ENCODE data around the gene SUSD4.
"Not testable (repeated sequence)": the region's sequence is repeated elsewhere in the genome, so short reads cannot be mapped to it uniquely, and the experiment has no call there.

Gene SUSD4

GRCh38 chr1:223288826-223289225, 75.2 kb downstream of the SUSD4 start:
- DNase-seq, result no peak

- DNase-seq, result no peak
Measured at GRCh38 chr1:223285452-223285851, 78.5 kb downstream of the SUSD4 start.

DNA sequence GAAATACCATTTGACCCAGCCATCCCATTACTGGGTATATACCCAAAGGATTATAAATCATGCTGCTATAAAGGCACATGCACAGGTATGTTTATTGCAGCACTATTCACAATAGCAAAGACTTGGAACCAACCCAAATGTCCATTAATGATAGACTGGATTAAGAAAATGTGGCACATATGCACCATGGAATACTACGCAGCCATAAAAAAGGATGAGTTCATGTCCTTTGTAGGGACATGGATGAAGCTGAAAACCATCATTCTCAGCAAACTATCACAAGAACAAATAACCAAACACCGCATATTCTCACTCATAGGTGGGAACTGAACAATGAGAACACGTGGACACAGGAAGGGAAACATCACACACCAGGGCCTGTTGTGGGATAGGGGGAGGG, 80.3 kb downstream of the SUSD4 start:
- not testable (repeated sequence) for DNase-seq

- not testable (repeated sequence) for DNase-seq
Measured at GRCh38 chr1:223278311-223278710, 85.7 kb downstream of the SUSD4 start.

DNA sequence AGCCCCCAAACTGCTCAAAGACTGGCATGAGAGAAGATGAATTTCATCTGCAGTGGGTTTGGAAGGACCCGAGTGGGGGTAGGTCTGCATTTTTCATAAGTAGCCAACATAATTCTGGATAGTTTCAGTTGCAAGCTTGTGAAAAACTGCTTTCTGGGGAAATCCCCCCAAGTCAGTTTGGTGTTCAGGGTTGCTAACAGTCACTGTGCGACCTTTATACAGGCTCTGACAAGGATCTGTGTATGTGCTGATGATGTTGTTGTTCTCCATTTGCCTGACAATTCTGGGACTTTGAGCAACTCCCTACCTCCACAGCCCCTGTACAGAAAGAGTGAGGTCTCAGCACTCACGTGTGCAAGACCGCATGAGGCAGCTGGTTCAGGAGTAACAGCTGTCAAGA, 87.9 kb downstream of the SUSD4 start:
- peak in 1 of 5 experiments; percentile 62 for DNase-seq

GRCh38 chr1:223273511-223273910, 90.5 kb downstream of the SUSD4 start:
- no peak for DNase-seq

GRCh38 chr1:223271085-223271781, 92.7 kb downstream of the SUSD4 start:
- no peak for DNase-seq

- DNase-seq, result no peak
Measured at GRCh38 chr1:223270155-223270554, 93.8 kb downstream of the SUSD4 start.

- DNase-seq, result no peak
Measured at GRCh38 chr1:223269006-223269405, 95.0 kb downstream of the SUSD4 start.

DNA sequence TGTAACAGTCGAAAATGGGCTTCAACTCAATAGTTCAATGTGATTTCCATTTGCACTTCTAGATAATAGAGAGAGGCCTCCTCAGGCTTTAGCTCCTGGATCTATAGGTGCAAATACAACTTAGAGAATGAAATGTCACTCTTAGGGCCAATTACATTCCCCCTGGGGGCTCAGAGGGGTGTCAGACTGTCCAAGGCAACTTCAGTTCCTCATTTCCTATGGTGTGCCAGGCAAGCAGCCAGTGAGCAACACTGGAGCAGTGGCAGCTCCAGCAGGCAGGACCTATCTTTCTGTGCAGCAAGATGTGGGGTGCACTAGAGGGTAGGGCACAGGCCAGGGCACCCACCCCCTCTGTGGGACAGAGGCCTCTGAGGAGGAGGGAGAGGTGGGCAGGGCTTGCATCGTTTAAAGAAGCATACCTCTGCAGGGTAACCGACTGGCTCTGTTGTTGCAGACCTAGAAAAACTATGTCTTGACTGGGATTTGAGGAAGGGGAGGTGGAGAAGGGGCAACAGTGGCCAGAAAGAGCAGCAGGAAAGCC, 97.3 kb downstream of the SUSD4 start:
- DNase-seq, result no peak

GRCh38 chr1:223264983-223265908, 98.7 kb downstream of the SUSD4 start:
- no peak for DNase-seq

DNA sequence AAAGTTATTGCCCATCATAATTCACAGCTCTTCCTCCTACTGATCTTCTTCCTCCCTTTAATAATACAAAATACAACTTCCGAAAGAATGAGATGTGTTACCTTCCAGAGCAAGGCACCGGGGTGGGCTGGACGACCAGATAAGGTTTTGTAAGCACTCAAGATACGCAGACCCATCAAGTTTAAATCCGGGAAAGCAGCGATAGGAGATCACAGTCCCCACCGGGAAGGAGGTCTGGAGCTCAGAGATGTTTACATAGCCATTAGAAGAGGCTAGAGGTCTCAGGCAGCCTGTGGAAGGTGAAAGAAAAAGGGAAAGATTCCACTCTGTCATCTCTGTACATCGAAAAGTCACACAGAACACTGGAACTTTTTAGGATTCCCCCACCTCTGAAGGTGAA, 99.4 kb downstream of the SUSD4 start:
- DNase-seq, result no peak

DNA sequence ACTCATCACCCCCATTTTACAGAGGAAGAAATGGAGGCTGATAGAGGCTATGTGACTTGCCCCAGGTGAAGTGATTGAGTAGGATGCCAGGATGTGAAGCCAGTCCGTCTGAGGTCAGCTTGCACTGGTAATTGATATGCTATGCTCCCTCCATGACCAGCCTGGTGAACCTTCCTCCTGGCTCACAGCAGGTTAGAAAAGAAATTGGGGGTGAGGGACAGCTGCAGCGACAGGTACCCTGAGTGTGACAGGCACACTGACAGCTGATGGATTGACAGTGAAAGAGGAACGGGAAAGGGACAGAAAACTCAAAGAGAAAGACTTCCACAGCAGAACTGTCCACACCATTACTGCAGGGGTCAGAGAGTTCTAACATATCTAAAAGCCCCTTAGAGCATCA, 102.1 kb downstream of the SUSD4 start:
- no peak for DNase-seq

DNA sequence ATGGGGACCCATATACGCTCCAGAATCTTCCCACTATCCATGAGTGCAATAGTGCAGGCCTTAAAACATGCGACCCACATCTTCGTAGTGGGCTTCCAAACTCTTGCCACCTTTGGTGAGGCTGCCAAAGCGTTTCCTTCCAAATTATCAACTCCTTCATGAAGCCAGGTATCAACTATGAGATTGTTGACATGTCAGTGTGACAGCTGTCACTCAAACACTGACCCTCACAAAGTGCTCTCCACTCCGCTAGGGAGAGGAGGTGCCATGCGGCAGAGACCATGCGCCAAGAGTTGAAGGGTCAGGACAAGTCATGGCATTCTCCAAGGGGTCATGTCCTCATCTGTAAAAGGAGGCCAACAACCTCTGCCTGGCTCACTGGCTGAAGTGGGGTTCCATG, 103.3 kb downstream of the SUSD4 start:
- no peak for DNase-seq

- no peak for DNase-seq
Measured at GRCh38 chr1:223259462-223259861, 104.5 kb downstream of the SUSD4 start.

DNA sequence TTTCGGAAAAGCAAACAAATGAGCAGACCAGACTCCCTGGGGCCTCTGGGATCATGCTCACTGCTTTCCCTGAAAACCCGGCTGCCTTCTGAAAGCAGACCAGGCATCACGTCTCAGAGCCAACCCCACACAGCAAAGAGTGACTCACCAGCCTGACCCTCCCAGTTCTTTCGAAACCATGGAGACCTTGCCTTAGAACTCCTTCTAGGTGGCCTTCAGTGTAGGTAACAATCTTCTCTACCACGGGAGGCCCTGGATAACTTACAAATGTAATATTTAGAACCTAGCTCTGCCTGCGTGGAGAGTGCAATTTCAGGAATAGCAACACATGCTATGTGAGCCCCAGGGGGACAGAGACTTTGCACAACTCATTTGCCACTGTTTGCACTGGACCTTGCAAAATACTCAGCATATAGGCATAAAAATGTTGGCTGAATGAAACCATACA, 105.2 kb downstream of the SUSD4 start:
- no peak for DNase-seq

- DNase-seq, result no peak
Measured at GRCh38 chr1:223257856-223258550, 106.0 kb downstream of the SUSD4 start.

DNA sequence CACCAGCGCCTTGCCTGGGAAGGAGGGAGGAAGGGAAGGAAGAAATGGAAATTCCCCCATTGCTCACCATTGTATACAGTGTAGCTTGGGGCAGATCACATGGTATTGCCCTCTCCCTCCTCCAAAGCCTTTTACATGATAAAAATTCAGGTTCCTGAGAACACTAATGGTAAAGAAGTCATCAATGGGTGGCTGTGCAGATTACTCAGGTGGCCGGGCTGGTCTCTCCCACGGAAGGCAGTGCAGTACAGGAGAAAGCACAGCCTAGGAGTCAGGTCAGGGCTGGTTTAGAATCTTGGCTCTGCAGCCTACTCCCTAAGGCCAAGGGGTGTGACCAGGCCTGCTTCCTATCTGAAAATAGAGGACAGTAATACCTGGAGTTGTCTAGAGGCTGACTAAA, 107.9 kb downstream of the SUSD4 start:
- no peak for DNase-seq

- no peak for DNase-seq
Measured at GRCh38 chr1:223253916-223254315, 110.1 kb downstream of the SUSD4 start.

DNA sequence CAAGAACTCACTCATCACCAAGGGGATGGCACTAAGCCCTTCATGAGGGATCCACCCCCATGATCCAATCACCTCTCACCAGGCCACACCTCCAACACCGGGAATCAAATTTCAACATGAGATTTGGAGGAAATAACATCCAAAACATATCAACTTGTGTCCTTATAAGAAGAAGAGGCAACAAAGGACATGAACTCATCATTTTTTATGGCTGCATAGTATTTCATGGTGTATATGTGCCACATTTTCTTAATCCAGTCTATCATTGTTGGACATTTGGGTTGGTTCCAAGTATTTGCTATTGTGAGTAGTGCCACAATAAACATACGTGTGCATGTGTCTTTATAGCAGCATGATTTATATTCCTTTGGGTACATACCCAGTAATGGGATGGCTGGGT, 112.6 kb downstream of the SUSD4 start:
- not testable (repeated sequence) for DNase-seq

DNA sequence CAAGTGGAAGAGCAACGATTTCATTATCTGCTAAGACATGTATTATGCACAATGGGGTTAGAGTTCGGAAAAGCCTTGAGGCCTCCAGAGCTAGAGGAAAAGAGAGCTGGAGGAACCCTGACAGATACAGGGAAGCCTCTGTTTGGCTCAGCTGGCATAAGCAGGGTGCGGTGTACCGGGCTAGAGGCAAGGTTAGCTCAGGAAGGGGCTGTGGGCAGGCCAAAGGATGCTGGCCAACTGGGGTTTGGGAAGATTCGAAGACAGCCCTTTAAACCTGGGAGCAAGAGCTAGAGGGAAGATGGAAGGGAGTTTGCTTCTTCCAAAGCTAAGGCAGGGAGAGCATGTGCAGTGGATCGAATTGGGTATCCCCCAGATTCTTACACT, 113.4 kb downstream of the SUSD4 start:
- DNase-seq, result no peak

DNA sequence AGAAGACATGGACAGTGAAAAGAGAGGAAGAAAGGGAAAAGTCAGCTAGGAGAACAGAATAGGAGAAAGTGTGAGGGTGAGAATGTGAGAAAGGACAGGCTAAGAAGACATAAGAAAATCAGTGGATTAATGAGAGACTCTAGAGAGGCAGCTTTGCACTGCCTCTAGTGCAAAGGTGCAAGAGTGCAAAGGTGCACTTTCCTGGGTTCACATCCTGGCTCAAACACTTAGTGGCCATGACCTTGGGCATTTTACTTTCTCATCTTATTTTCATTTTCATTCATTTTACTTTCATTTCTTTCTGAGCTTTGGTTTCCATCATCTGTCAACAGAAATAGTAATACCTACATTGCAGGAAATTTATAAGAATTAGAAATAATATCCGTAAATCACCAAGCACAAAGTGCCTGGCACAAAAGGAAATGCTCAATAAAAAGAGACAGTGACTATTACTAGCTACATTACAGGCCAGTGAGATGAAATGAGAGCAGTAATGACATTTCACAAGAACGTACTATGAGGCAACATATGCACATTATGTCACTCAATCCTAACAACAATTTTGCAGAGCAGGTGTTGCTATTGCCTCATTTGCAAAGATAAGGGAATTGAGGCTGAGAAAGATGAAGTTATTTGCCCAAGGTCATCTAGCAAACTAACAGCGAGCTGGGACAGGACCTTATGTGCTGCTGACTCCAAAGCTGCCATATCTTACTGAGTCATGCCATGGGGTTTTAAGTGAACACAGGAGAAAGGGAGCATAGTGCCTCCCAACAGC, 113.9 kb downstream of the SUSD4 start:
- DNase-seq, result no peak

Data from T-helper 2 cell (primary cell).